Measurements from ENCODE around the gene UBTD2.

The UBTD2 gene

DNA sequence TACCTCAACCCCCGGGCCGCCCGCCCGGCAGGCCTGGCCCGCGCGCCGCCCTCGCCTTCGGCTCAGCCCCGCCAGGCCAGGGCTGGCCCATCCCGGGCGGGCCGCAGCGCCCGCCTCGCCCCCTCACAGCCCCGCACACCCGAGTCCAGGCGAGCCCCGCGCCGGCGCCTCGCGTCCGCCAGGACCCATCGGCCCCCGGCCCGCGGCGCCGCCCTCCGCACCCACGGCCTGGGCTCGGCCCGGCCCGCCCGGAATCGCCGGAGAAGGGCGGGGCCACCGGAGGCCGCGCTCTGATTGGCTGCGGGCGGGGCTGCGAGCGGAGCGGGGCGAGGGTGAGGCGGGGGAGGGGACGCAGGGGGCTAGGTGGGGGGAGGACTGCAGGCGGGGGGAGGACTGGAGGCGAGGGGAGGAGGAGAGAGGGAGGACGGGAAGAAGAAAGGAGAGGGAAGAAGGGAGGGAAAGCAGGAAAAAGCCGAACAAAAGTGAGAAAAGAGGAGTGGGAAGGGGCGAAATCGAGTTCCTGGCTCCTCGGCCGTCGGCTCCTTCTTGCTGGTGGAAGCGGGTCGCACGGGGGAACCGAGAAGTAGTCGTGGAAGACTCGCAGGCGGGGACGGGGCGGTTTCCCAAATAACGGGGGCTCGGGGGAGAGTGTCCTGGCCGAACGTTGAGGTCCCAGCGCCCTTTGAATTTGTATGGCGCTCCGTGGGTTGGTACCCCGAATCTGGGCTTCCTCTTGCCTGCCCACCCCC lies 472 bp upstream of the UBTD2 start:
- Histone ChIP-seq H3K4ac (ENCODE audit: low read depth, low read length) (peak overlapping the region; percentile 65), H3K4me2 (ENCODE audit: low read length) (peak overlapping the region; percentile 83), H3K9me3 (ENCODE audit: insufficient read depth, low read depth, low read length) (no peaks in the 10 kb centered on the region), H3K79me1 (ENCODE audit: low read length) (peaks cover 16% of the 10 kb centered on the region), H3K23ac (ENCODE audit: low read length) (no peak overlapping the region), H3K36me3 (ENCODE audit: control insufficient read depth in 1 of 2, insufficient read depth in 2 of 2, low read length in 2 of 2) (peaks cover 0 to 2% of the 10 kb centered on the region in 2 experiments), H3K27me3 (ENCODE audit: insufficient read depth, low read length) (no peaks in the 10 kb centered on the region), H4K91ac (ENCODE audit: low read depth, low read length) (peak overlapping the region; percentile 89), H4K12ac (ENCODE audit: low read depth, low read length) (peak overlapping the region; percentile 81), H3K14ac (ENCODE audit: low read length) (peak overlapping the region; percentile 95), H2AK5ac (ENCODE audit: low read length) (peak overlapping the region; percentile 92), H2BK120ac (ENCODE audit: insufficient read depth, low read length, poor library complexity) (peak overlapping the region; percentile 92), H2AFZ (ENCODE audit: insufficient read depth, low read length, poor library complexity) (peak overlapping the region; percentile 83), H3K18ac (ENCODE audit: low read length) (peak overlapping the region; percentile 97), H3K9ac (ENCODE audit: low read length) (peak overlapping the region; percentile 97), H3K27ac (ENCODE audit: low read depth, low read length) (peak overlapping the region; percentile 95), H2BK12ac (ENCODE audit: low read length) (peak overlapping the region; percentile 63), H2BK5ac (ENCODE audit: low read depth, low read length, poor library complexity) (peak overlapping the region; percentile 96), H3K4me1 (ENCODE audit: control insufficient read depth in 1 of 2, insufficient read depth in 2 of 2, low read length in 2 of 2) (peaks cover 4% of the 10 kb centered on the region in 2 experiments), H3K79me2 (ENCODE audit: control insufficient read depth, insufficient read depth, low read length, poor library complexity) (peaks cover 25% of the 10 kb centered on the region), H3K4me3 (ENCODE audit: low read depth, low read length) (peak overlapping the region; percentile 97), H4K8ac (ENCODE audit: low read depth, low read length) (peak overlapping the region; percentile 98)
- DNase-seq: peak; percentile 64 to 84
- no CpG with 5 or more reads among the region's 79 CpGs for WGBS (ENCODE audit: extremely low coverage, insufficient coverage, insufficient read length)

DNA sequence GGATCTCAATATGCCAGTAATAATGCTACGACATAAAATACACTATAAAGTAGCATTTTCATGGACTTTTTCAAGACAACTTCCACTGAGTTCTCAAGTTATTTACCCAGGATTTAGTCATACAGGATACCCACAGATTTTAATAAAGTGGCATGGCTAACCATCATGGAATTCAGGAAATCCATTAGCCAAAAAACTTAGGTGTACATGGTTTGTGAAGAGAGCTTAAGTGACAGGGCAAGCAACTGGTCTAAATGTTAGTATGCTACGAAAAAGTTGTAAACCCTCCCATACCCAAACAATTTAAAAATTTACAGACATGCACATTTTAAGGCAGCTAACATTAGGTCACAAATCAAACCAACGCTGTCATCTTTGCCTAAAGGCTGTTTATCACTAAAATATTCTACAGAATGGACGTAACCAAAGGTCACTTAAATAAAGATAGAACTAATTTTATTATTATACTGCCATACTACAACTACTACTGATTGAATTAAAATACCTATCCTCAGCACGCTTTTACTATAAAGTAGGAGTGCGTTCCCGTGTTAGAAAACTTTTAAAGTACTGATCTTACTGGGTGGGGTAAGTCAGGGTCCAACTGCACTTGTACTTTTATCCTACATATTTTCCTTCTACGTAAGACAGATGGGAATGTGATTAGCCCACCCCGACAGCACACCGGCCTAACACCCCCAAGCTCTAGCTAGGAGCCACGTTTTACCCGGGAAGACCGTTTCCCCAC lies 1.1 kb downstream of the UBTD2 start:
- Histone ChIP-seq H2BK12ac (ENCODE audit: low read length) (no peak overlapping the region), H2AFZ (ENCODE audit: insufficient read depth, low read length, poor library complexity) (no peak overlapping the region), H3K4me2 (ENCODE audit: low read length) (peak overlapping the region; percentile 83), H4K91ac (ENCODE audit: low read depth, low read length) (peak overlapping the region; percentile 89), H3K14ac (ENCODE audit: low read length) (peak overlapping the region; percentile 89), H3K9me3 (ENCODE audit: insufficient read depth, low read depth, low read length) (no peaks in the 10 kb centered on the region), H3K23ac (ENCODE audit: low read length) (no peak overlapping the region), H4K12ac (ENCODE audit: low read depth, low read length) (no peak overlapping the region), H2BK120ac (ENCODE audit: insufficient read depth, low read length, poor library complexity) (peak overlapping the region; percentile 70), H3K4me1 (ENCODE audit: control insufficient read depth in 1 of 2, insufficient read depth in 2 of 2, low read length in 2 of 2) (peaks cover 4% of the 10 kb centered on the region in 2 experiments), H3K79me1 (ENCODE audit: low read length) (peaks cover 17% of the 10 kb centered on the region), H4K8ac (ENCODE audit: low read depth, low read length) (peak overlapping the region; percentile 87), H2AK5ac (ENCODE audit: low read length) (peak overlapping the region; percentile 91), H3K4me3 (ENCODE audit: low read depth, low read length) (peak overlapping the region; percentile 97), H2BK5ac (ENCODE audit: low read depth, low read length, poor library complexity) (peak overlapping the region; percentile 95), H3K79me2 (ENCODE audit: control insufficient read depth, insufficient read depth, low read length, poor library complexity) (peaks cover 28% of the 10 kb centered on the region), H3K27ac (ENCODE audit: low read depth, low read length) (peak overlapping the region; percentile 95), H3K18ac (ENCODE audit: low read length) (no peak overlapping the region), H3K27me3 (ENCODE audit: insufficient read depth, low read length) (no peaks in the 10 kb centered on the region), H3K9ac (ENCODE audit: low read length) (peak overlapping the region; percentile 97), H3K36me3 (ENCODE audit: control insufficient read depth in 1 of 2, insufficient read depth in 2 of 2, low read length in 2 of 2) (peaks cover under 1 to 2% of the 10 kb centered on the region in 2 experiments), H3K4ac (ENCODE audit: low read depth, low read length) (peak overlapping the region; percentile 90)
- peak in 1 of 2 donors; percentile 21 for DNase-seq
- no CpG with 5 or more reads among the region's 13 CpGs for WGBS (ENCODE audit: extremely low coverage, insufficient coverage, insufficient read length)

DNA sequence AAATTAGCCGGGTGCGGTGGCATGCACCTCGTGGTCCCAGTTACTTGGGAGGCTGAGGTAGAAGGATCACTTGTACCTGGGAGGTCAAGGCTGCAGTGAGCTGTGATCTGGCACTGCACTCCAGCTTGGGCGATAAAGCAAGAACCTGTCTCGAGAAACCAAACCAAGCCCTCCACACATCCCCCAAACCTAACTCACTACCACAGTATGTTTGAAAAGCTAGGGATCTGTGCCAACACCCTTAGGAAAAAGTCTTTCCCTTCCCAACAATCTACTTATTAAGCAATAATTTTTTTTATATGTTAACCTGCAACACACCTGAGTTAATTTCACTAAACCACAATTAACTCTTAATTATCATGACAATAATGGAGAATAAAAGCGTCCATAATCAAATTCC lies 2.2 kb downstream of the UBTD2 start:
- Histone ChIP-seq H3K4ac (ENCODE audit: low read depth, low read length) (peak overlapping the region; percentile 83), H4K91ac (ENCODE audit: low read depth, low read length) (no peak overlapping the region), H2AFZ (ENCODE audit: insufficient read depth, low read length, poor library complexity) (no peak overlapping the region), H3K79me2 (ENCODE audit: control insufficient read depth, insufficient read depth, low read length, poor library complexity) (peaks cover 36% of the 10 kb centered on the region), H3K27ac (ENCODE audit: low read depth, low read length) (no peak overlapping the region), H3K9ac (ENCODE audit: low read length) (no peak overlapping the region), H3K18ac (ENCODE audit: low read length) (no peak overlapping the region), H4K12ac (ENCODE audit: low read depth, low read length) (no peak overlapping the region), H2BK12ac (ENCODE audit: low read length) (no peak overlapping the region), H3K27me3 (ENCODE audit: insufficient read depth, low read length) (no peaks in the 10 kb centered on the region), H2BK5ac (ENCODE audit: low read depth, low read length, poor library complexity) (no peak overlapping the region), H3K79me1 (ENCODE audit: low read length) (peaks cover 20% of the 10 kb centered on the region), H3K9me3 (ENCODE audit: insufficient read depth, low read depth, low read length) (no peaks in the 10 kb centered on the region), H3K4me3 (ENCODE audit: low read depth, low read length) (no peak overlapping the region), H2AK5ac (ENCODE audit: low read length) (no peak overlapping the region), H2BK120ac (ENCODE audit: insufficient read depth, low read length, poor library complexity) (no peak overlapping the region), H3K23ac (ENCODE audit: low read length) (no peak overlapping the region), H4K8ac (ENCODE audit: low read depth, low read length) (no peak overlapping the region), H3K14ac (ENCODE audit: low read length) (no peak overlapping the region), H3K4me2 (ENCODE audit: low read length) (peak overlapping the region; percentile 41), H3K4me1 (ENCODE audit: control insufficient read depth in 1 of 2, insufficient read depth in 2 of 2, low read length in 2 of 2) (peaks cover 4 to 8% of the 10 kb centered on the region in 2 experiments), H3K36me3 (ENCODE audit: control insufficient read depth in 1 of 2, insufficient read depth in 2 of 2, low read length in 2 of 2) (peaks cover 3 to 5% of the 10 kb centered on the region in 2 experiments)
- DNase-seq: no peak
- WGBS (ENCODE audit: extremely low coverage, insufficient coverage, insufficient read length): no CpG with 5 or more reads among the region's 6 CpGs

DNA sequence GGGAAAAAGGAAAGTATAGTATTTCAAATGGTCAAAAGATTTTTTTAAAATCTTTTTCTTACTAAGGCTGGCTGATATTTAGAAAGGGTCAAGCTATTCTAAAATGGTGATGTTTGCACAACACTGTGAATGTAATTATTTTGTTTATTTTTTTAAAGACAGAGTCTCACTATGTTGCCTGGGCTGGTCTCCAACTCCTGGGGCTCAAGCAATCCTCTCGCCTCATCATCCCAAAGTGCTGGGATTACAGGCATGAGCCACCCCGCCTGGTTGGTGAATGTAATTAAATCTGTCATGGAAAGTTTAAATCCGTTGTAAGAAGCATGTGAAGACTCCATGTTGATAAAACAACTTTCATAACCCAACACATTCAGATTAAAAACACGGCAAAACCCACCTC lies 2.6 kb downstream of the UBTD2 start:
- no peak overlapping the region for H2BK12ac ChIP-seq (ENCODE audit: low read length)
- peaks cover 20% of the 10 kb centered on the region for H3K79me1 ChIP-seq (ENCODE audit: low read length)
- H3K9me3 ChIP-seq (ENCODE audit: insufficient read depth, low read depth, low read length): no peaks in the 10 kb centered on the region
- no peak overlapping the region for H4K12ac ChIP-seq (ENCODE audit: low read depth, low read length)
- peaks cover 36% of the 10 kb centered on the region for H3K79me2 ChIP-seq (ENCODE audit: control insufficient read depth, insufficient read depth, low read length, poor library complexity)
- H3K27ac ChIP-seq (ENCODE audit: low read depth, low read length): no peak overlapping the region
- no peak overlapping the region for H2BK120ac ChIP-seq (ENCODE audit: insufficient read depth, low read length, poor library complexity)
- no peak overlapping the region for H3K23ac ChIP-seq (ENCODE audit: low read length)
- H3K27me3 ChIP-seq (ENCODE audit: insufficient read depth, low read length): no peaks in the 10 kb centered on the region
- H3K4me3 ChIP-seq (ENCODE audit: low read depth, low read length): no peak overlapping the region
- H3K18ac ChIP-seq (ENCODE audit: low read length): no peak overlapping the region
- H3K4ac ChIP-seq (ENCODE audit: low read depth, low read length): peak overlapping the region; percentile 83
- H2AFZ ChIP-seq (ENCODE audit: insufficient read depth, low read length, poor library complexity): no peak overlapping the region
- H3K9ac ChIP-seq (ENCODE audit: low read length): no peak overlapping the region
- no peak overlapping the region for H4K8ac ChIP-seq (ENCODE audit: low read depth, low read length)
- no peak overlapping the region for H3K4me2 ChIP-seq (ENCODE audit: low read length)
- H3K36me3 ChIP-seq (ENCODE audit: control insufficient read depth in 1 of 2, insufficient read depth in 2 of 2, low read length in 2 of 2): peaks cover 3 to 5% of the 10 kb centered on the region in 2 experiments
- H2AK5ac ChIP-seq (ENCODE audit: low read length): no peak overlapping the region
- no peak overlapping the region for H2BK5ac ChIP-seq (ENCODE audit: low read depth, low read length, poor library complexity)
- no peak overlapping the region for H4K91ac ChIP-seq (ENCODE audit: low read depth, low read length)
- DNase-seq: no peak
- H3K4me1 ChIP-seq (ENCODE audit: control insufficient read depth in 1 of 2, insufficient read depth in 2 of 2, low read length in 2 of 2): peaks cover 4 to 8% of the 10 kb centered on the region in 2 experiments
- H3K14ac ChIP-seq (ENCODE audit: low read length): no peak overlapping the region
- no CpG with 5 or more reads among the region's 4 CpGs for WGBS (ENCODE audit: extremely low coverage, insufficient coverage, insufficient read length)
